ENCODE results near the gene MEX3C.
A peak's percentile ranks its signal among the peaks of the same experiment; 100 is the strongest.

Gene MEX3C

DNA sequence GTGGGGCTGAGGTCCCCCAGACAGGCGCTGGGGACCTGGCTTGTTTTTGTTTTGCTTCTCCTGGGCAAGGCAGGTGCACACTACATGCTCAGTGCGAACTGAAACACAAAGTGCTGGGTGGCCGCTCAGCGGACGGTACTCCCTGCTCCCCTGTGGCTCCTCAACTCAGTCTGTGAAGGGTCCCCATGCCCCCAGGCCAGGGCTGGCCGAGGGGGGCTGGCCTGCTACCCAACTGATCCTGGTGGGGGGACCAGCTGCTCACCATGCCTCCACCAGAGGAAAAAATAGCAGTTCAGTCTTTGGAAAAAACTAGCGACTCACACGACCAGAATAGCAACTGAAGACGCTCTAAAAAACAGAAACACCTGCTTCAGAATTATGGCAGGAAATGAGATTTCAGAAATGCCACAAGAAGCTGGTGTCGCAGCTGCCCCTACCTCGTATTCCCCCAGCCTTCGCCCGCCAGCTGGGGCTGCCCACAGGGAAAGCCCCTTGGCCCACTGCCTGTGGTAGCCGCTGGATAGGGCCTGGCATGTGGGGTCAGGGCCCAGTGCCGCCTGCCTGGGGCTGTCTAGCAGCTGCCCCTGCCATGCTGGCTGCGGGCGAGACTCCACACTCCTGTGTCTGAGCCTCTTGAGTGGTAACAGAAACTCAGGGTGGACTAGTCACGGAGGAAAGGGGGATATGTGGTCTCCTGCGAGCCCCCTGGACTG is 43.7 kb downstream of the MEX3C start:
- DNase-seq, result peak; percentile 86

DNA sequence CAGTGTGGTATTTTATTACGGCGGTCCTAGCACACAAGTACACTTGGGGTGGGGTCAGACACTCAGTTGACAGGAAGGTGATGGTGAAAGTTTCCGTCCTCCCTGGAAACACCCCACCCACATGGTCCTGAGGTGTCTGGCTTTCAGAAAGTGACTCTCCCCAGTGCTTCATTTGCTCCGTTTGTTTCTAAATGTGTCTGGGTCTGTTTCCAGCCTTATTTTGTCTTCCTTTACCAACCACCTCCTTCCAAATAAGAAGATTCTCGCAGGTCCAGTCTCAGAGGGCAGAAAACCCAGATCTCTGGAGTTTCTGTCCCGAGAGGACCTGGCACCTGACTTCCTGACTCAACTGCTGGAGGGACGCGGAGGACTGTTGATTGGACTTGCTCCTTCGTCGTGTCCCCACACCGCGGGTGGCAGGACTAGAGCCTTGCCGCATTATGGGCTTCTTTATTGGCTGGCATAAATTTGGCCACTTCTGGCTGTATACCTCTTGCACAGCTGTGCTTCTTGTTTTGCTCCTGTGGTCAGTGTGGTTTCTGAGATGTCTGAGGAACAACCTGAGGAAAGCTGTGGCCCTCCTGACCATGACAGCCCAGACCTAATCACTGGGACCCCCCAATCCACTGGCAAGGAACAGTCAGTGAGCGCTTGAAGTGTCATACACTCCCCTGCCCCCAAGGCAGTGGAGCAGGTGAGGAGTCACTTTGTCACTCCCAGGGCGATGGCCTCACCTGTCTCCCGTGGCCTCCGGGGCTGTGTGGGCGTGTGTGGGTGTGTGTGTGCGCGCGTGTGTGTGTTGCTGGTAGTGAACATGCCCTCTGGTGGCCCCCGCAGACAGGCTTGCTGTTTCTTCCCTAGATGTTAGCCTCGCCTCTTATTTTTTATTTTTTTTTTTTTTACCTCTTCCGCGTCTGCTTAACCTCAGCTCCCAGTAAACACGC is 45.6 kb downstream of the MEX3C start:
- DNase-seq, result peak; percentile 84

DNA sequence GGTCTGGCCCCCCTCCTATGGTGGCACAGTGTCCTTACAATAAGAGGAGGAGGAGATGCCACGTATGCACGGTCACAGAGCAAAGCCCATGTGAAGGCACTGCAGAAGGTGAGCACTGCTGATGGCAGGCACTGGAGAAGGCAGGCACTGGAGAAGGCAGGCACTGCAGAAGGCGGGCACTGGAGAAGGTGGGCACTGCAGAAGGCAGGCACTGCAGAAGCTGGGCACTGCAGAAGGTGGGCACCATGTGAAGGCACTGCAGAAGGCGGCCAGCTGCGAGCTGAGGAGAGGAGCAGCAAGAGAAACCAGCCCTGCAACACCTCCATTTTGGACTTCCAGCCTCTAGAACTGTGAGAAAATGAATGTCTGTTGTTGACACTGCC is 46.3 kb downstream of the MEX3C start:
- peak; percentile 67 for DNase-seq

DNA sequence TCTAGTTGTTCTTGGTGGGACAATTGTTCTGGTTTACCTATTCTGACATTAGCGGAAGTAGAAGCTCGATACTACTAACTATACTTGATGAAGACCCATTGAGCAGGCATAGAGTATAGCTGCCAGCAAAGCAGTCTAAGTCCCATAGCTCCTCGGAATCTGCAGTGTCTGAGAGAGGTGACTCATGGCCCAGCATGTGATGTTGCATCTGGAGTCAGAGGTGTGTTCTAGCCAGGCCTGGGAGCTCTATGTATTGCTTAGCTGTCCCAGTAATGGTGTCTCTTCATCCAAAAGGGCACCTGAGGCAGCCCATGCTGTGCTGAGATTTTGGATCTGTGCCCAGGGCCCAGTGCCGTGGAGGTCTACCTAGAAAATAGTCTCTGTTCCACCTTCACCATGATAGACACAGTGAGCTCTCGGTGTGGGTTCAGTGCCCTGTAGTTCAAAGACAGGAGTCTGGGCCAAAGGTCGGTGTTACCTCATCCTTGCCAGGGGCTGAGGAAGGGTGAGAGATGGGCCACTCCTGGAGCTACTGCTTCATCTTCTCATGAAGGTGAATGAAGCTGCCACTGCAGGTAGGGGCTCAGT is 47.3 kb downstream of the MEX3C start:
- no peak for DNase-seq

DNA sequence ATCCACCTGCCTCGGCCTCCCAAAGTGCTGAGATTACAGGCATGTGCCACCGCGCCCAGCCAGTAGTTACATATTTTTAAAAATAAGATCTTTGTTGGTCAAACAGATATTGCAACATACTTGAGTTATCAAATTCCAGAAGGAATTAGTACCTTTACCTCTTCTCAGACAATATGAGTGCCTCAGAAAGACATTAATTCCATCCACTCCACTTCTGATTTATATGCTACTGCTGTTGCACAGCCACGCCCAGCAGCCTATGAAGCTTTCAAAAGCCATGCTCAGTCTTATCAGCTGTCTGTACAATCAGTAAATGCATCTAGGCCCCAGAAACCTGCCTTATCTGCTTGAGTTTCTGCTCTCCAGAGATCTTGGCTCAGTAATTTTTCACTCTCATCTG is 47.8 kb downstream of the MEX3C start:
- DNase-seq, result no peak

DNA sequence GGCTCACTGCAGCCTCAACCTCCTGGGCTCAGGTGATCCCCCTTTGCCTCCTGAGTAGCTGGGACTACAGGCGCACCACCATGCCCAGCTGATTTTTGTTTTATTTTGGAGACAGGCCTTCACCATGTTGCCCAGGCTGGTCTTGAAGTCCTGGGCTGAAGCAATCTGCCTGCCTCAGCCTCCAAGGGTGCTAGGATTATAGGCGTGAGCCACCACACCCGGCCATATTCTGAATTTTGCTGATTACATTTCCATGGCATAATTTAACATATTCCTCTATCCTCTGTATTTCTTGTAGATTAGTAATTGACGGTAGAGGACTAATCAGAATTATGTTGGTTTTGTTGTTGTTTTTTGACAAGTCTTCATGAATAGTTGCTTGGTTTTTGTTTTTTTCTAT is 50.6 kb downstream of the MEX3C start:
- DNase-seq, result no peak

DNA sequence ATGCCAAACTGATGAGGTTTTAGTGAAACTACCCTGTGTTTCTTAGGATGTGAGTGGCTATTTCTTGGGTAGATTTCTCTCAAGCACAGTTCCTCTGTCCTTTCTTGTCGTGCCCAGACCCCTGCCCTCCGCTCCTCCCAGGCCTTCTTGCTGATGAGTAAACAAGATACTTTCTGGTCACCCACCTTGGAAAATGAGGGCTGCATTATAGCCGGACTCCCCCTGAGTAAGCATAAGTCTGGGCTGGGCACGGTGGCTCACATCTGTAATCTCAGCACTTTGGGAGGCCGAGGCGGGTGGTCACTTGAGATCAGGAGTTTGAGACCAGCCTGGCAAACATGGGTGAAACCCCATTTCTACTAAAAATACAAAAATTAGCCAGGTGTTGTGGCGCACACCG is 58.5 kb downstream of the MEX3C start:
- no peak for DNase-seq

DNA sequence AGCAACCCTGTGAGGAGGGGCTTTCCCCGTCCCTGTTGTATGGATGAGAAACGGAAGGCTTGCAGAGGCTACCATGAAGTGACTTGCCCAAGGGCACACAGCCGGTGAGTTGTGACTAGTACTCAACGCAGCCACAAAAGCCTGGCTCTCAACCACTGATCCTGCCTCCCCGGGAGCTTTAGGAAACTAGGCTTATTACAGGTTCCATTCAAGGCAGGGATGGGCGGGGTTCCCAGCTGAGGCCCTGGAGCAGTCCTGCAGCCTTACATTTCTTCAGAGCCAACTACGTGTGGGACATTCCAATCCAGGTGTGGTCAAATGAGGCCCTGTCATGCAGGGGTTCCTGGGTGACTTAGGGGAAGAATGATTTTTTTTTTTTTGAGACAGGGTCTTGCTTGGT is 59.6 kb downstream of the MEX3C start:
- no peak for DNase-seq

DNA sequence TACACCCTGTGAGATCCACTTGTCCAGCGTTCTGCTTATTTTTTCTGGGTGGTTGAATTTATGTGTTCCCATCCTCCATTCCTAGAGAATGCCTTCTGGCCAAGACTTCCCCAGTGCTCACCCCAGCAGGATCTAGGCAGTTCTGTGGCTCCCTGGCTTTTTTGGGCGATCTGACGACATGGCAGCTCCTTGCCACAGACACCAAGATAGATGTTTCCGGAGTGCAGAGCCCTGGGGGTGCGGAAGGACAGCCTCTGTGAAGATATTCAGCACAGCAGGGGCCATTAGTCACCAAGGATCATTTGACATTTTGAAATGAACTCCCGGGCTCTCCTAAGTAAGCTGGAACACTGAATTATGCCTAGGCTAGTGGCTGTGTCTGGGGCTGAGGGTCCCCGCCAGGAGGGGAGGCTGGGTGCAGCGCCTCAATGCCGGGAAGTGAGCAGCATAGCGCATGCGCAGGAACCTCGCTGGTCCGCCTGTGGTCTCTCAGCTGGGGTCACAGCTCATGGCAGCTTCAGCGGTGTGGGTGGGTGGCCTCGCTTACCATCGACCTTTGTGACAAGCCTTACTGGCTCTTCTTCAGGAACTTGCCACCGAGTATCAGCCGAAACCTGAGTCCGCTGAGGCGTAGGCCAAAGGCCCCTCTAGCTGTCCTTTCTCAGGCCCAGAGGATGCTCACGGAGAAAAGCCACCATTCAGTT is 60.3 kb downstream of the MEX3C start:
- no peak for DNase-seq

DNA sequence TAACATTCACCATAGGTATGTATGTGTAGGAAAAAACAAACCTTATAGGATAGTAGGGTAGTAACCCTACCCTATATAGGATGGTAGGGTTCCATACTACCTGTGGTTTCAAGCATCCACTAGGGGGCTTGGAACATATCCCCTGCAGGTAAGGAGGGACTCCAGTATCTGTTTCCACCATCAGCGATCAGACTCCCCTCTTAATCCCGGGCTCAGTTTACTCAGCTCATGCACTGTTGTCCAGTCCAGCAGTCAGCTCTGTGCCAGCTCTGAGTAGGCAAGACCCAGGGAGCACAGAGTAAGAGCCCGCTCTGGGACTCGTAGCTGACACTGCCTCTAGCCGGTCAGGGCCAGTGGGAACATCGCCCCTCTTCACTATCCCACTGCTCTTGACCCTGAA is 61.7 kb downstream of the MEX3C start:
- no peak for DNase-seq

DNA sequence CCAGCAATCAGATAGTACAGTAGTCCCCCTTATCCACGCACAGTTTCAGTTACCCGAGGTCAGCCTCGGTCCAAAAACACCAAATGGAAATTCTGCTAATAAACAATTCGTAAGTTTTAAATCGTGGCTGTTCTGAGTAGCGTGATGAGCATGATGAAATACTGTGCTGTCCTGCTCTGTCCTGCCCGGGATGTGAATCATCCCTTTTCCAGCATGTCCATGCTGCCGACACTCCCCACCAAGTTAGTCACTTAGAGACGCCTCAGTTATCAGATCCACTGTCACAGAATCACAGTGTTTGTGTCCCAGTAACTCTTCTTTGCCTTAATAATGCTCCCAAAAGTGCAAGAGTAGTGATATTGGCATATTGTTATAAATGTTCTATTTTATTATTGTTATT is 62.1 kb downstream of the MEX3C start:
- no peak for DNase-seq

DNA sequence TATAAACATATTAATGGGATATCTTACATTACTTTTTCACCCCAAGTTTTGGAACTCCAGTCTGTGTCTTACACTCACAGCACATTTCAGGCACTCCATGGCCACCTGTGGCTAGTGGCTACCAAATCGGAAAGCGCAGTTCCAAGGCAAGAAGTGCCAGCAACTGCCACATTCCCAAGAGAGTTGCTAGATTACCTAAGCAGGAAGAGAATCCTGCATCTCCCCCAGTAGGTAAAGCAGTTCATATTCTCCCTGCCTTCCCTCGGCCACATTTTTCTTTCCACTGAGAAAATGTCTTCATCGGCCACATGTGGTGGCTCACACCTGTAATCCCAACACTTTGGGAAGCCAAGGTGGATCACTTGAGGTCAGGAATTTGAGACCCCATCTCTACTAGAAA is 62.8 kb downstream of the MEX3C start:
- DNase-seq, result no peak

DNA sequence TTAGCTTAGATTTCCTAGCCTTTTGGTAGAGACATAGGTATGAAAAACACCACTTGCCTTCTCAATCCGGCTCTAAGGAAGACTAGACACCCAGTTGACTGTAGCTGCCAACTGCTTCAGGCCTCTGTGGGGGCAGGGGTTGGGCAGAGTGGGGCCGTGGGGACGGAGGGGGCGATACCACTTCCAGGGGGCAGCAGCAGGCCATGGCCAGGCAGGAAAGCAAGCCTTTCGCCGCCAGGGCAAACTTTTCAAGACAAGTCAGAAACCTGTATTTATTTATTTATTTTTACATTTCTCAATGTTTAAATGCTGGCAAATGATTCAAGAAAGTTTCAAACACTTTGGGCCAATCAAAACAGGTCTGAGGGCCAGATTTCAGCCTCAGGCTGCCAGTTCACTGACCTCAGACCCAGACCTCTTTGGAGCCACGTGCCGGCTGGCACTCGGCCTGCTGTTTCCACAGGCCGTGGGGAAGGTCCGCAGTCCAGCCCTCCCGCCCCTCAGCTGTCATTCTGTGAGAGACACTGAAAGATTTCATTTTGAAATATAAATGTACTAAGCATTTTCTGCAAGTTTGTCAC is 63.8 kb downstream of the MEX3C start:
- no peak for DNase-seq

DNA sequence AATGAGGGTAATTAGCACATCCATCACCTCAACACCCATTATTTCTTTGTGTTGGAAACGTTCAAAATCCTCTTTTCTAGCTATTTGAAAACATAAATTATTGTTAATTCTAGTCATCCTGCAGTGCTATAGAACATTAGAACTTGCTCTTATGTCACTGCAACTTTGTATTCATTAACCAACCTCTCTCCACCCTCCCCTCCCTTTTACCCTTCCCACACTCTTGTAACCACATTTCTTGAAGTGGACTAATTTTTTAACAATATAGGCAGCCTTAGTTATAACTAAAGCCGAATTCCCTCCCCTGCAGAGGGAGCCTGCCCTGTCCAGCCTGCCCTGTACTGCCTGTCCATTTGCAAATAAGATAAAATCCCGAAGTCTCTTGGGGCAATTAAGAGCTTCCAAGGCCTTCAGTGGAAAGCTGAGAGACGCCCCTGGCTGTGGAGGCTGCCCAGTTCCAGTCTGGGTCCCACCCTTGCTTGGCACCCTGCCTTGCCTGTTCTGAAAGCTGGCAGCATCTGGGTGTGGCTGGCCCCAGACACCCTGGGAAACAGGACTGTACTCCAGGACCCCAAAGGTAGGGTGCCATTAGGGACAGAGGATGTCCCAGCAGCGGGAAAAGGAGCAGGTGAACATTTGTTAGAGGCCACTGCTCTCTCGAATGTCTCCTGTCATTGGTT is 65.1 kb downstream of the MEX3C start:
- peak; percentile 21 for DNase-seq

DNA sequence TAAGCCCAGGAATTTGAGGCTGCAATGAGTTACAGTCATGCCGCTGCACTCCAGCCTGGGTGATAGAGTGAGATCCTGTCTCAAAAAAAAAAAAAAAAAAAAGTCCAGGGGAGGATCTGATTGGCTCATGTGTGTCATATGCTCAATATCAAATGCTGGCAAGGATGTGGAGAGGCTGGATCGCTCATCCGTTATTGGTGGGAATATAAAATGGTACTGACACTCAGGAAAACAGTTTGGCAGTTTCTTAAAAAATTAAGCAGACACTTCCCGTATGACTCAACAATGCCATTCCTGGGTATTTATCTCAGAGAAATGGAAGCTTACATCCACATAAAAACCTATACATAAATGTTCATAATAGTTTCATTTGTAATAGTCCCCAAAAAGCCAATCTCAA is 68.9 kb downstream of the MEX3C start:
- DNase-seq, result no peak

DNA sequence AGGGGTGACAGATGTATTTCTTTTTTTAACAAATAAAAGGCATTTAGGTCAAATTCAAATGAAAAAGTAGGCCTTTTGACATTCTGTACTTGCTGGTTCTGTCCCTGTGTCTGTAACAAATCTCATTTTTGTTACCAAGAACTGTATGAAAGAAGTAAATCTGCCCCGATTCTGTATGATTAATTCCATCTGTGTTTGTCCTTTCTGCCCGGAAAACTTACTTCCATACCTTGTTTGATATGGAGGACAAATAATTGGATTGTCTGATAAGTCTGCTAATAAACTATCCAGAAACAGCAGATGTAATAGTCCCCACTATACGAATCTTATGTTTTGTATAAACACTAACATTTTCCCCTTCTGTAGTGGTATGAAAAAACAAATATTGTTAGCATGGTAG is 69.8 kb downstream of the MEX3C start:
- DNase-seq, result no peak

DNA sequence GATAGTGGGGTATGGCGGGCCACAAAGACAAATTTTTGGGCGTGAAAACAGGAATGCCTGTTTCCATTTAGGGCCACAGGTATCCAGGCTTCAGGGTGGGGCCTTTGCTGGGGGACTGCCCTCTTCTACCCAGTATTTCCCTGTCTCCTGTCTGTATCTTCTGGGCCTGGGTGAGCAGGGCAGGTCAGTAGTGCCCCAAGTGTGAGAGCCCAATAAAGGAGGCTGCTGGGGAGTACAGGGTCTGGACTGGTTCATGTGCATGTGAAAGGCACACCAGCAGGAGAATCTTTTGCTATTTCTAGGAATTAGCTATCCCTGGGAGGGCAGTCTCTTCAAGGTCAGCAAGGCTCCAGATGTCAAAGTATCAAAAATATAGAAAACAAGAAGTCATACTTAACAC is 71.5 kb downstream of the MEX3C start:
- DNase-seq, result peak; percentile 41

All from activated CD8-positive, alpha-beta memory T cell treated with anti-CD3 and anti-CD28 coated beads for 24 hours (primary cell).